ENCODE data around the gene GID8. TPM values are rescaled to one million over a fixed set of nuclear protein-coding genes. Genes with fewer than 3 reads are reported as not detected.

The GID8 gene
- total and polyA plus RNA-seq, 2 of the 13 experiments (the other 11 are each of a cell fraction or from before 2014, with no cell fraction given), result 39.6 to 59.8 TPM

DNA sequence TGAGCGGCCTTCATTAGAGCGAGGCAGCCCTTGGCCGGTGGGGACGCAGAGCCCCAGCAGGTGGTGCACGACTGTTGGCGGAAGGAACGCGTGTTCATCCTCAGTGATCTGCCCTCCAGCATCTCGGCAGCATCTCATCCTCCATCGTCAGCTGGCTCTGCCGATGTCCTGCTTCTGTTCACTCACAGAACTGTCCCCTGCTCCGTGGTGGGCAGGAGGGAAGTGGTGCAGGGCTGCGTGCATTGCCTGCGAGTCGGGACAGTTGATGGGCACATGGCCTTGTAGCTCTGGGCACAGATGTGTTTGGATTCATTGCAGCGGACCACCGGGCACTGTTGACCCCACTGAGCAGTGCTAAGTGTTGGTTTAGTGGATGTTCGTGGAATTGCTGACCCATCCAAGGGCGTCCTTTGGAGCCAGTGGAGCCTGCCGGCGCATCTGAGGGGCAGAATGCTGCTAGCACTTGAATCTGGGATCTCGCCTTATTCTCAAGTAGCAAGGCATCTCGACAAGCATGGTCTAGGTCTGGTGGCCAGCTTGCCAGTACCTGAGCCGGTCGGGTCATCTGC lies 7.9 kb downstream of the GID8 start (continued):
- TF ChIP-seq, protein P1, sequence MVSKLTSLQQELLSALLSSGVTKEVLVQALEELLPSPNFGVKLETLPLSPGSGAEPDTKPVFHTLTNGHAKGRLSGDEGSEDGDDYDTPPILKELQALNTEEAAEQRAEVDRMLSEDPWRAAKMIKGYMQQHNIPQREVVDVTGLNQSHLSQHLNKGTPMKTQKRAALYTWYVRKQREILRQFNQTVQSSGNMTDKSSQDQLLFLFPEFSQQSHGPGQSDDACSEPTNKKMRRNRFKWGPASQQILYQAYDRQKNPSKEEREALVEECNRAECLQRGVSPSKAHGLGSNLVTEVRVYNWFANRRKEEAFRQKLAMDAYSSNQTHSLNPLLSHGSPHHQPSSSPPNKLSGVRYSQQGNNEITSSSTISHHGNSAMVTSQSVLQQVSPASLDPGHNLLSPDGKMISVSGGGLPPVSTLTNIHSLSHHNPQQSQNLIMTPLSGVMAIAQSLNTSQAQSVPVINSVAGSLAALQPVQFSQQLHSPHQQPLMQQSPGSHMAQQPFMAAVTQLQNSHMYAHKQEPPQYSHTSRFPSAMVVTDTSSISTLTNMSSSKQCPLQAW (CRISPR knock-in tag; IDR thresholded peaks at IDR 0.05), result no peak
- TF ChIP-seq BCL6 (CRISPR knock-in tag; IDR thresholded peaks at IDR 0.05) (no peak), HNF4G (IDR thresholded peaks at IDR 0.05; ENCODE audit: borderline replicate concordance, low read depth, low read length) (no peak), HNF4G (CRISPR knock-in tag; IDR thresholded peaks at IDR 0.05; ENCODE audit: borderline replicate concordance, low read depth) (no peak), IRF2 (CRISPR knock-in tag; IDR thresholded peaks at IDR 0.05) (no peak), ZBTB7A (CRISPR knock-in tag; IDR thresholded peaks at IDR 0.05) (no peak), SYNCRIP (IDR thresholded peaks at IDR 0.05; ENCODE audit: insufficient read depth, low read depth, low read length) (no peak), ZNF17 (CRISPR knock-in tag; IDR thresholded peaks at IDR 0.05) (no peak), RCOR2 (CRISPR knock-in tag; IDR thresholded peaks at IDR 0.05) (no peak), YEATS2 (CRISPR knock-in tag; IDR thresholded peaks at IDR 0.05; ENCODE audit: borderline replicate concordance) (no peak), TOE1 (CRISPR knock-in tag; IDR thresholded peaks at IDR 0.05) (no peak), ZNF292 (CRISPR knock-in tag; IDR thresholded peaks at IDR 0.05; ENCODE audit: borderline replicate concordance, low read depth) (no peak), HHEX (CRISPR knock-in tag; IDR thresholded peaks at IDR 0.05) (no peak), GPN1 (CRISPR knock-in tag; IDR thresholded peaks at IDR 0.05; ENCODE audit: borderline replicate concordance) (no peak), KDM5B (CRISPR knock-in tag; IDR thresholded peaks at IDR 0.05; ENCODE audit: borderline replicate concordance) (no peak; the same call in 1 of the 2 replicates), RXRA (CRISPR knock-in tag; IDR thresholded peaks at IDR 0.05) (0 out of 2 replicates have a peak, but pooled peaks have one; percentile 15), KDM1A (CRISPR knock-in tag; IDR thresholded peaks at IDR 0.05) (no peak), JUND (CRISPR knock-in tag; IDR thresholded peaks at IDR 0.05) (no peak), ZNF264 (CRISPR knock-in tag; IDR thresholded peaks at IDR 0.05) (no peak)
- TF ChIP-seq, protein P2, sequence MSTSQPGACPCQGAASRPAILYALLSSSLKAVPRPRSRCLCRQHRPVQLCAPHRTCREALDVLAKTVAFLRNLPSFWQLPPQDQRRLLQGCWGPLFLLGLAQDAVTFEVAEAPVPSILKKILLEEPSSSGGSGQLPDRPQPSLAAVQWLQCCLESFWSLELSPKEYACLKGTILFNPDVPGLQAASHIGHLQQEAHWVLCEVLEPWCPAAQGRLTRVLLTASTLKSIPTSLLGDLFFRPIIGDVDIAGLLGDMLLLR (CRISPR knock-in tag; IDR thresholded peaks at IDR 0.05), result no peak
- TF ChIP-seq, protein P3, sequence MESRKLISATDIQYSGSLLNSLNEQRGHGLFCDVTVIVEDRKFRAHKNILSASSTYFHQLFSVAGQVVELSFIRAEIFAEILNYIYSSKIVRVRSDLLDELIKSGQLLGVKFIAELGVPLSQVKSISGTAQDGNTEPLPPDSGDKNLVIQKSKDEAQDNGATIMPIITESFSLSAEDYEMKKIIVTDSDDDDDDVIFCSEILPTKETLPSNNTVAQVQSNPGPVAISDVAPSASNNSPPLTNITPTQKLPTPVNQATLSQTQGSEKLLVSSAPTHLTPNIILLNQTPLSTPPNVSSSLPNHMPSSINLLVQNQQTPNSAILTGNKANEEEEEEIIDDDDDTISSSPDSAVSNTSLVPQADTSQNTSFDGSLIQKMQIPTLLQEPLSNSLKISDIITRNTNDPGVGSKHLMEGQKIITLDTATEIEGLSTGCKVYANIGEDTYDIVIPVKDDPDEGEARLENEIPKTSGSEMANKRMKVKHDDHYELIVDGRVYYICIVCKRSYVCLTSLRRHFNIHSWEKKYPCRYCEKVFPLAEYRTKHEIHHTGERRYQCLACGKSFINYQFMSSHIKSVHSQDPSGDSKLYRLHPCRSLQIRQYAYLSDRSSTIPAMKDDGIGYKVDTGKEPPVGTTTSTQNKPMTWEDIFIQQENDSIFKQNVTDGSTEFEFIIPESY (CRISPR knock-in tag; IDR thresholded peaks at IDR 0.05), result peak; percentile 88
- TF ChIP-seq, protein P4, sequence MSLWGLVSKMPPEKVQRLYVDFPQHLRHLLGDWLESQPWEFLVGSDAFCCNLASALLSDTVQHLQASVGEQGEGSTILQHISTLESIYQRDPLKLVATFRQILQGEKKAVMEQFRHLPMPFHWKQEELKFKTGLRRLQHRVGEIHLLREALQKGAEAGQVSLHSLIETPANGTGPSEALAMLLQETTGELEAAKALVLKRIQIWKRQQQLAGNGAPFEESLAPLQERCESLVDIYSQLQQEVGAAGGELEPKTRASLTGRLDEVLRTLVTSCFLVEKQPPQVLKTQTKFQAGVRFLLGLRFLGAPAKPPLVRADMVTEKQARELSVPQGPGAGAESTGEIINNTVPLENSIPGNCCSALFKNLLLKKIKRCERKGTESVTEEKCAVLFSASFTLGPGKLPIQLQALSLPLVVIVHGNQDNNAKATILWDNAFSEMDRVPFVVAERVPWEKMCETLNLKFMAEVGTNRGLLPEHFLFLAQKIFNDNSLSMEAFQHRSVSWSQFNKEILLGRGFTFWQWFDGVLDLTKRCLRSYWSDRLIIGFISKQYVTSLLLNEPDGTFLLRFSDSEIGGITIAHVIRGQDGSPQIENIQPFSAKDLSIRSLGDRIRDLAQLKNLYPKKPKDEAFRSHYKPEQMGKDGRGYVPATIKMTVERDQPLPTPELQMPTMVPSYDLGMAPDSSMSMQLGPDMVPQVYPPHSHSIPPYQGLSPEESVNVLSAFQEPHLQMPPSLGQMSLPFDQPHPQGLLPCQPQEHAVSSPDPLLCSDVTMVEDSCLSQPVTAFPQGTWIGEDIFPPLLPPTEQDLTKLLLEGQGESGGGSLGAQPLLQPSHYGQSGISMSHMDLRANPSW (CRISPR knock-in tag; IDR thresholded peaks at IDR 0.05; ENCODE audit: borderline replicate concordance), result no peak
- TF ChIP-seq, protein P5, sequence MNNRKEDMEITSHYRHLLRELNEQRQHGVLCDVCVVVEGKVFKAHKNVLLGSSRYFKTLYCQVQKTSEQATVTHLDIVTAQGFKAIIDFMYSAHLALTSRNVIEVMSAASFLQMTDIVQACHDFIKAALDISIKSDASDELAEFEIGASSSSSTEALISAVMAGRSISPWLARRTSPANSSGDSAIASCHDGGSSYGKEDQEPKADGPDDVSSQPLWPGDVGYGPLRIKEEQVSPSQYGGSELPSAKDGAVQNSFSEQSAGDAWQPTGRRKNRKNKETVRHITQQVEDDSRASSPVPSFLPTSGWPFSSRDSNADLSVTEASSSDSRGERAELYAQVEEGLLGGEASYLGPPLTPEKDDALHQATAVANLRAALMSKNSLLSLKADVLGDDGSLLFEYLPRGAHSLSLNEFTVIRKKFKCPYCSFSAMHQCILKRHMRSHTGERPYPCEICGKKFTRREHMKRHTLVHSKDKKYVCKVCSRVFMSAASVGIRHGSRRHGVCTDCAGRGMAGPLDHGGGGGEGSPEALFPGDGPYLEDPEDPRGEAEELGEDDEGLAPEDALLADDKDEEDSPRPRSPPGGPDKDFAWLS (CRISPR knock-in tag; IDR thresholded peaks at IDR 0.05; ENCODE audit: borderline replicate concordance), result no peak
